Activated T-cell treated with anti-CD3 and anti-CD28 coated beads for 24 hours (primary cell): ENCODE data around the gene OTOP3.
A peak's percentile ranks its signal among the peaks of the same experiment; 100 is the strongest.

Experiments
- DNase-seq: peaks from one replicate; pipeline ENCODE4 v3.0.0-alpha.2; 2020; ENCODE audit warnings: low read depth

OTOP3 gene

GRCh38 chr17:74986206-74986576 is 50.5 kb downstream of the OTOP3 start:
- DNase-seq: no peak

- DNase-seq: peak; percentile 85
Observed at GRCh38 chr17:74987418-74987908, 51.8 kb downstream of the OTOP3 start, which contains the start of gene CDR2L. Gene CDR2L, plus strand, starts transcription at chr17:74987632. Its CDS starts 412 bp downstream, at chr17:74988044.

GRCh38 chr17:74987909-74988711 is 52.4 kb downstream of the OTOP3 start:
- no peak for DNase-seq

GRCh38 chr17:74990581-74991105 is 54.9 kb downstream of the OTOP3 start:
- no peak for DNase-seq

GRCh38 chr17:74992223-74992622 is 56.5 kb downstream of the OTOP3 start:
- no peak for DNase-seq

- DNase-seq: no peak
Observed at GRCh38 chr17:74994440-74994839, 58.7 kb downstream of the OTOP3 start.

GRCh38 chr17:74995847-74996246 is 60.1 kb downstream of the OTOP3 start:
- DNase-seq: no peak

GRCh38 chr17:74998783-74999182 is 63.1 kb downstream of the OTOP3 start:
- DNase-seq: no peak

- DNase-seq: no peak
Observed at GRCh38 chr17:74999523-74999922, 63.8 kb downstream of the OTOP3 start.
